Right renal cortex interstitium (tissue), 3 donors: Measurements from ENCODE around the gene PBXIP1. TPM values are rescaled to one million over a fixed set of nuclear protein-coding genes. Genes with fewer than 3 reads are reported as not detected.
"Not testable (repeated sequence)": the region's sequence is repeated elsewhere in the genome, so short reads cannot be mapped to it uniquely, and the experiment has no call there.

Experiments used
- DNase-seq, 3 donors: peaks; one replicate each; pipeline ENCODE4 v3.0.0-alpha.2; 2013; ENCODE audit warnings: low read depth in 3 of 3, low spot score in 2 of 3
- polyA plus RNA-seq, 3 donors: library from polyadenylated mRNA; unstranded; fragments of 120-200 nt; gene quantifications; one replicate each; pipeline ENCODE4 v1.2.1, GENCODE V29; 2013; ENCODE audit not compliant: insufficient read length in 3 of 3

The PBXIP1 gene
- polyA plus RNA-seq, 3 donors = 67.1 to 71.0 (median 67.8) TPM

GRCh38 chr1:154995301-154995983, 39.5 kb upstream of the PBXIP1 start:
- DNase-seq = not testable (repeated sequence)

- no peak for DNase-seq
These were observed 38.7 kb upstream of the PBXIP1 start for GRCh38 chr1:154994591-154994990.

GRCh38 chr1:154994269-154994587, 38.3 kb upstream of the PBXIP1 start:
- DNase-seq = no peak

GRCh38 chr1:154993572-154994268, 37.8 kb upstream of the PBXIP1 start, which contains the start of gene LENEP:
Gene LENEP (plus strand): TSS chr1:154993586. CDS start chr1:154993608, 22 bp downstream.
- DNase-seq = no peak

- DNase-seq = no peak
These were observed 37.0 kb upstream of the PBXIP1 start for GRCh38 chr1:154992721-154993571.

GRCh38 chr1:154990276-154990675, 34.4 kb upstream of the PBXIP1 start:
- no peak for DNase-seq

- no peak for DNase-seq
These were observed 33.4 kb upstream of the PBXIP1 start for GRCh38 chr1:154989195-154989860.

GRCh38 chr1:154988058-154988954, 32.4 kb upstream of the PBXIP1 start:
- no peak for DNase-seq

- no peak for DNase-seq
These were observed 31.4 kb upstream of the PBXIP1 start for GRCh38 chr1:154987326-154987725.

- not testable (repeated sequence) for DNase-seq
These were observed 30.8 kb upstream of the PBXIP1 start for GRCh38 chr1:154986736-154987135.

- DNase-seq = no peak
These were observed 28.0 kb upstream of the PBXIP1 start for GRCh38 chr1:154983776-154984466.

- peak; percentile 98 to 100 (median 99) for DNase-seq
These were observed 27.2 kb upstream of the PBXIP1 start, which contains the start of gene FLAD1 for GRCh38 chr1:154982897-154983648. Gene FLAD1 (plus strand): TSS chr1:154983344. CDS start chr1:154983695, 351 bp downstream.

GRCh38 chr1:154982341-154982740, 26.4 kb upstream of the PBXIP1 start:
- no peak for DNase-seq

GRCh38 chr1:154978360-154978759, 22.5 kb upstream of the PBXIP1 start:
- DNase-seq = no peak

GRCh38 chr1:154977762-154978161, 21.9 kb upstream of the PBXIP1 start:
- DNase-seq = not testable (repeated sequence)

- no peak for DNase-seq
These were observed 19.6 kb upstream of the PBXIP1 start for GRCh38 chr1:154975409-154976059.

GRCh38 chr1:154974808-154975408, 19.0 kb upstream of the PBXIP1 start:
- peak; percentile 95 to 99 (median 99) for DNase-seq
